GM12878 (cell line): ENCODE results near the gene CCR5AS.

Source experiments
- ATAC-seq: fragments of 200-7000 bp; cut with Tn5 transposase; 3 replicates; pipeline ENCODE4 v1.9.1; 2020; ENCODE audit warnings: mild to moderate bottlenecking, moderate library complexity
- BruUV-seq: library from RNA; stranded (reverse); fragments of 400-500 nt; replicated peaks from 2 replicates; lab custom pipeline; 2021; lab: Mats Ljungman, UMichigan
- CTCF ChIA-PET: fragments of 300-600 bp; sonication (Branson Sonifier 250); formaldehyde crosslinking; extraction: SDS; loops from one replicate; lab custom pipeline; 2021; ENCODE audit warnings: inconsistent platforms; lab: Yijun Ruan, JAX
- POLR2A ChIA-PET: fragments of 350-600 bp; formaldehyde crosslinking; extraction: SDS; loops from one replicate; lab custom pipeline; 2021; ENCODE audit warnings: inconsistent platforms; lab: Charles Lee
- RAD21 ChIA-PET: fragments of 300-600 bp; sonication (Branson Sonifier 250); formaldehyde crosslinking; loops from one replicate; lab custom pipeline; 2023; ENCODE audit warnings: antibody characterized with exemption; ENCODE audit not compliant: unreplicated experiment; lab: Charles Lee
- SMC1A ChIA-PET: fragments of 300-600 bp; sonication (Branson Sonifier 250); formaldehyde crosslinking; loops from one replicate; lab custom pipeline; 2023; ENCODE audit not compliant: unreplicated experiment, uncharacterized antibody; lab: Charles Lee
- DNase-seq: peaks from one replicate; pipeline ENCODE4 v3.0.0-alpha.2; 2011; ENCODE audit warnings: low read depth, low spot score
- FAIRE-seq: peaks from 3 replicates; lab custom pipeline; 2011; peaks lifted over from hg19 to GRCh38; lab: Jason Lieb, UNC
- H2AFZ ChIP-seq: 2 replicates; pipeline ENCODE4 v1.6.0; 2011; ENCODE audit warnings: low read depth, low read length, control low read depth; ENCODE audit not compliant: control insufficient read depth
- H3K27ac ChIP-seq: 2 replicates; pipeline ENCODE4 v1.5.1; 2011; ENCODE audit warnings: control low read depth; ENCODE audit not compliant: control insufficient read depth, insufficient read depth
- H3K27me3 ChIP-seq, 2 experiments: replicated peaks in 1 of 2; 2 replicates each; pipeline versions ENCODE4 v1.6.0 to v1.6.1; 2011; ENCODE audit warnings: low read length in 1 of 2; ENCODE audit not compliant: control insufficient read depth in 2 of 2, insufficient read depth in 2 of 2
- H3K36me3 ChIP-seq, 2 experiments: 2 replicates each; pipeline ENCODE4 v1.5.1; 2011; ENCODE audit warnings: low read length in 1 of 2; ENCODE audit not compliant: control insufficient read depth in 2 of 2, insufficient read depth in 2 of 2
- H3K4me1 ChIP-seq: 2 replicates; pipeline ENCODE4 v1.6.1; 2011; ENCODE audit warnings: mild to moderate bottlenecking, low read length, moderate library complexity, mixed read lengths; ENCODE audit not compliant: control insufficient read depth, insufficient read depth
- H3K4me2 ChIP-seq: 2 replicates; pipeline ENCODE4 v1.6.0; 2011; ENCODE audit warnings: control low read depth; ENCODE audit not compliant: control insufficient read depth, insufficient read depth
- H3K4me3 ChIP-seq: fragments of 200-600 bp; sonication (generic); 2 replicates; pipeline ENCODE4 v1.5.1; 2016
- H3K79me2 ChIP-seq: 2 replicates; pipeline ENCODE4 v1.6.0; 2011; ENCODE audit warnings: low read length; ENCODE audit not compliant: control insufficient read depth, insufficient read depth
- H3K9ac ChIP-seq: 2 replicates; pipeline ENCODE4 v1.8.0; 2011; ENCODE audit warnings: low read length, control low read depth, mixed read lengths; ENCODE audit not compliant: control insufficient read depth, insufficient read depth
- H3K9me3 ChIP-seq: replicated peaks from 3 replicates; pipeline ENCODE4 v1.5.1; 2011; ENCODE audit warnings: mild to moderate bottlenecking, low read length; ENCODE audit not compliant: control insufficient read depth, insufficient read depth
- H4K20me1 ChIP-seq: 2 replicates; pipeline ENCODE4 v1.6.0; 2011; ENCODE audit not compliant: control insufficient read depth, insufficient read depth
- ASH2L ChIP-seq: fragments of 300-600, 200-600 bp; sonication (generic); IDR thresholded peaks from 2 replicates; pipeline ENCODE4 v1.6.1; 2017; ENCODE audit warnings: low read depth, mild to moderate bottlenecking, borderline replicate concordance
- GATAD2B ChIP-seq: fragments of 450-650 bp; conservative IDR thresholded peaks from 2 replicates; pipeline ENCODE4 v1.6.1; 2017; ENCODE audit warnings: low read depth, mild to moderate bottlenecking, moderate library complexity
- JUNB ChIP-seq: IDR thresholded peaks from 2 replicates; pipeline ENCODE4 v1.6.1; 2016; ENCODE audit warnings: antibody characterized with exemption, mild to moderate bottlenecking
- MEF2A ChIP-seq: IDR thresholded peaks from 2 replicates; pipeline ENCODE4 v1.6.1; 2011; ENCODE audit warnings: low read depth, mild to moderate bottlenecking, low read length, moderate library complexity; ENCODE audit not compliant: insufficient read depth
- MEF2B ChIP-seq: fragments of 450-650 bp; IDR thresholded peaks from 2 replicates; pipeline ENCODE4 v1.6.1; 2018; ENCODE audit warnings: mild to moderate bottlenecking, moderate library complexity; ENCODE audit not compliant: partially characterized antibody, poor library complexity, severe bottlenecking
- PBX3 ChIP-seq: IDR thresholded peaks from 2 replicates; pipeline ENCODE4 v1.6.1; 2011; ENCODE audit warnings: mild to moderate bottlenecking, low read depth, low read length, moderate library complexity; ENCODE audit not compliant: insufficient replicate concordance
- REST ChIP-seq: IDR thresholded peaks from 2 replicates; pipeline ENCODE4 v1.6.1; 2012; ENCODE audit warnings: mild to moderate bottlenecking, low read depth, low read length
- SMAD5 ChIP-seq: IDR thresholded peaks from 2 replicates; pipeline ENCODE4 v1.6.1; 2016; ENCODE audit warnings: antibody characterized with exemption, low read depth
- SREBF2 ChIP-seq: IDR thresholded peaks from 2 replicates; pipeline ENCODE4 v1.6.1; 2012; ENCODE audit warnings: mild to moderate bottlenecking, low read length
- STAT3 ChIP-seq: IDR thresholded peaks from 2 replicates; pipeline ENCODE4 v1.6.1; 2011; ENCODE audit warnings: low read depth, low read length, improper control_type of control experiment
- ZBTB40 ChIP-seq: fragments of 450-650 bp; IDR thresholded peaks from 2 replicates; pipeline ENCODE4 v1.6.1; 2016; ENCODE audit warnings: mild to moderate bottlenecking, moderate library complexity, borderline replicate concordance
- WGBS: methylation state at CpG from one replicate; pipeline ENCODE4 v1.1.6; 2016; ENCODE audit warnings: low lambda C conversion rate; ENCODE audit not compliant: insufficient replicate concordance, insufficient coverage; ENCODE audit errors: missing lambda C conversion rate; 5-methylcytosine and 5-hydroxymethylcytosine counted together
- in situ Hi-C: fragments of 300-500 bp; cut with MboI; formaldehyde crosslinking; loops from 9 replicates; pipeline ENCODE4 v1.14.3; 2018; ENCODE audit warnings: mixed read lengths
- intact Hi-C: fragments of 100-400 bp; cut with micrococcal nuclease; formaldehyde crosslinking; loops from one replicate; pipeline ENCODE4 v1.14.2; 2022; ENCODE audit not compliant: unreplicated experiment

CCR5AS gene

GRCh38 chr3:46455231-46456115, 48.6 kb upstream of the CCR5AS start (continued):
- TF ChIP-seq MEF2B (no peak), SMAD5 (no peak)

GRCh38 chr3:46454606-46455005, 47.7 kb upstream of the CCR5AS start:
- DNase-seq (no peak), FAIRE-seq (no peak), ATAC-seq (no peak)
- H3K4me3 ChIP-seq, result no peak overlapping the region
- H3K9me3 ChIP-seq, result no peaks in the 10 kb centered on the region
- in situ Hi-C loops, result no loop called here
- no peak overlapping the region for H3K27ac ChIP-seq
- no TSS peak for BruUV-seq
- WGBS, result 37% methylated on average over 7 of the region's 7 CpGs
- no peak overlapping the region for H3K4me2 ChIP-seq
- no peaks in the 10 kb centered on the region for H4K20me1 ChIP-seq
- POLR2A ChIA-PET, result no interaction called here
- SMC1A ChIA-PET, result no interaction called here
- H3K27me3 ChIP-seq, result peaks cover 3 to 6% of the 10 kb centered on the region in 2 experiments; a peak in 2 of 4 replicates
- intact Hi-C loops, result no loop called here
- CTCF ChIA-PET, result interaction anchor here (3.2 kb wide), 1 partner anchor 34 kb away, joined by 10 read pairs; no protein-coding TSS in a partner anchor
- no peaks in the 10 kb centered on the region for H3K4me1 ChIP-seq
- H3K79me2 ChIP-seq, result no peaks in the 10 kb centered on the region
- H3K36me3 ChIP-seq, result no peaks in the 10 kb centered on the region
- RAD21 ChIA-PET, result no interaction called here
- H2AFZ ChIP-seq, result no peak overlapping the region
- no peak overlapping the region for H3K9ac ChIP-seq
- no peak for TF ChIP-seq JUNB
- no peak for TF ChIP-seq GATAD2B
- TF ChIP-seq SREBF2, result no peak
- TF ChIP-seq ASH2L, result no peak
- no peak for TF ChIP-seq ZBTB40
- no peak for TF ChIP-seq STAT3
- TF ChIP-seq PBX3, result no peak
- TF ChIP-seq MEF2A, result no peak
- TF ChIP-seq REST, result no peak
